Fibroblast of villous mesenchyme (primary cell): Measurements from ENCODE around the gene HBE1. TPM values are rescaled to one million over a fixed set of nuclear protein-coding genes. Genes with fewer than 3 reads are reported as not detected.

ENCODE experiments used
- DNase-seq: peaks from one replicate; pipeline ENCODE4 v3.0.0-alpha.2; 2010; ENCODE audit warnings: low read depth
- H3K4me3 ChIP-seq: 2 replicates; pipeline ENCODE4 v1.5.1; 2011; ENCODE audit warnings: low read depth, mild to moderate bottlenecking, low read length
- CTCF ChIP-seq: IDR thresholded peaks from 2 replicates; pipeline ENCODE4 v1.5.1; 2012; ENCODE audit warnings: low read depth, mild to moderate bottlenecking, low read length; ENCODE audit not compliant: insufficient read depth
- total RNA-seq: library from RNA; depleted of rRNA; stranded (reverse); fragments of >200 nt; gene quantifications from 2 replicates; pipeline ENCODE4 v1.2.3, GENCODE V29; 2012

Gene HBE1
- total RNA-seq, 1 donor: 1.7 TPM

- DNase-seq: no peak
- TF ChIP-seq CTCF: no peak
- no peak overlapping the region for H3K4me3 ChIP-seq
Measured at GRCh38 chr11:5279471-5280090, 9.8 kb upstream of the HBE1 start.

- no peak overlapping the region for H3K4me3 ChIP-seq
- TF ChIP-seq CTCF: no peak
Measured at GRCh38 chr11:5277807-5278382, 8.2 kb upstream of the HBE1 start.

GRCh38 chr11:5276697-5277096, 7.0 kb upstream of the HBE1 start:
- no peak for DNase-seq
- H3K4me3 ChIP-seq: no peak overlapping the region
- no peak for TF ChIP-seq CTCF

More at GRCh38 chr11:5277807-5278382, 8.2 kb upstream of the HBE1 start:
- no peak for DNase-seq

GRCh38 chr11:5275369-5276110, 5.8 kb upstream of the HBE1 start:
- no peak overlapping the region for H3K4me3 ChIP-seq
- TF ChIP-seq CTCF: no peak
- no peak for DNase-seq

DNA sequence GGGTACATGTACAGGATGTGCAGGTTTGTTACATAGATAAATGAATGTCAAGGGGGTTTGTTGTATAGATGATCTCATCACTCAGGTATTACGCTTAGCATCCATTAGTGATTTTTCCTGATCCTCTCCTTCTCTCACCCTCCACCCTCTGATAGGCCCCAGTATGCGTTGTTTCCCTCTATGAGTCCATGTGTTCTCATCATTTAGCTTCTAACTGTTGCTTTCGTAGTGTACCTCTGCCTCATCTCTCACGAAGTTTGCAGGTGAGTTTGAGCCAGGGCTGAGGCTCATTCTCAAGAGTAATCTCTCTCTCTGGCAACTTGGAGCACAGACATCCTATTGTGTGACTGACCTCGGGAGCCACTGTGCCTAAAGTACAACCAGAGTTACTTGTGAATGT, 4.7 kb upstream of the HBE1 start:
- DNase-seq: no peak
- no peak for TF ChIP-seq CTCF
- H3K4me3 ChIP-seq: no peak overlapping the region

GRCh38 chr11:5272395-5273017, 2.8 kb upstream of the HBE1 start:
- H3K4me3 ChIP-seq: no peak overlapping the region
- no peak for TF ChIP-seq CTCF
- no peak for DNase-seq
